CD4-positive, alpha-beta T cell treated with Interleukin-2 at 100 ng/mL for 4 hours (primary cell): ENCODE data around the gene SERPINB2.

Source experiments
- DNase-seq: peaks from one replicate; pipeline ENCODE4 v3.0.0-alpha.2; 2020; ENCODE audit warnings: low spot score

Gene SERPINB2

GRCh38 chr18:63887424-63887823 is at the start of gene SERPINB2:
Gene SERPINB2 (plus strand): TSS chr18:63887705. CDS start chr18:63891445, 3,740 bp downstream.
- DNase-seq = no peak

GRCh38 chr18:63843008-63843407 is 44.5 kb upstream of the SERPINB2 start:
- DNase-seq = no peak

- DNase-seq = peak; percentile 8
Observed at GRCh38 chr18:63844254-63844653, 43.3 kb upstream of the SERPINB2 start.

GRCh38 chr18:63848159-63848558 is 39.3 kb upstream of the SERPINB2 start:
- peak; percentile 7 for DNase-seq

GRCh38 chr18:63850020-63850419 is 37.5 kb upstream of the SERPINB2 start:
- no peak for DNase-seq

GRCh38 chr18:63850636-63851035 is 36.9 kb upstream of the SERPINB2 start:
- no peak for DNase-seq

- DNase-seq = no peak
Observed at GRCh38 chr18:63858456-63858855, 29.0 kb upstream of the SERPINB2 start.

- no peak for DNase-seq
Observed at GRCh38 chr18:63859781-63860475, 27.6 kb upstream of the SERPINB2 start.

- DNase-seq = no peak
Observed at GRCh38 chr18:63860531-63860930, 27.0 kb upstream of the SERPINB2 start.

GRCh38 chr18:63867368-63868125 is 20.0 kb upstream of the SERPINB2 start:
- DNase-seq = no peak

GRCh38 chr18:63868546-63868945 is 19.0 kb upstream of the SERPINB2 start:
- DNase-seq = no peak

GRCh38 chr18:63869374-63869773 is 18.1 kb upstream of the SERPINB2 start:
- no peak for DNase-seq

GRCh38 chr18:63869851-63870250 is 17.7 kb upstream of the SERPINB2 start:
- no peak for DNase-seq

GRCh38 chr18:63871836-63872235 is 15.7 kb upstream of the SERPINB2 start:
- DNase-seq = no peak

GRCh38 chr18:63872586-63872985 is 14.9 kb upstream of the SERPINB2 start:
- DNase-seq = no peak

GRCh38 chr18:63878343-63878742 is 9.2 kb upstream of the SERPINB2 start:
- DNase-seq = no peak

GRCh38 chr18:63878925-63879324 is 8.6 kb upstream of the SERPINB2 start:
- no peak for DNase-seq

- DNase-seq = no peak
Observed at GRCh38 chr18:63879709-63880108, 7.8 kb upstream of the SERPINB2 start.

- no peak for DNase-seq
Observed at GRCh38 chr18:63881851-63882250, 5.7 kb upstream of the SERPINB2 start.

- no peak for DNase-seq
Observed at GRCh38 chr18:63882333-63883141, 5.0 kb upstream of the SERPINB2 start.

- no peak for DNase-seq
Observed at GRCh38 chr18:63883617-63884016, 3.9 kb upstream of the SERPINB2 start.

- no peak for DNase-seq
Observed at GRCh38 chr18:63888470-63889190, 1.1 kb downstream of the SERPINB2 start.
